K562 (cell line): Measurements from ENCODE around the gene ERN1. TPM values are rescaled to one million over a fixed set of nuclear protein-coding genes. Genes with fewer than 3 reads are reported as not detected.

Experiments used
- CBFB ChIP-seq: sonication (generic); formaldehyde crosslinking; IDR thresholded peaks from 2 replicates; pipeline ENCODE4 v1.4.0; 2020; ENCODE audit warnings: mild to moderate bottlenecking, missing genetic modification reagents
- E2F3 ChIP-seq: fragments of 250-450 bp; sonication (Bioruptor Pico); IDR thresholded peaks from 2 replicates; pipeline ENCODE4 v1.4.0; 2020; ENCODE audit warnings: mild to moderate bottlenecking
- HDGF ChIP-seq: fragments of 450-650 bp; IDR thresholded peaks from 2 replicates; pipeline ENCODE4 v1.6.1; 2016
- HNRNPH1 ChIP-seq: fragments of 200-400 bp; formaldehyde crosslinking; optimal IDR thresholded peaks from 2 replicates; pipeline ENCODE3; 2017; ENCODE audit warnings: low read depth, mild to moderate bottlenecking, low read length, moderate library complexity
- HNRNPLL ChIP-seq: fragments of 200-400 bp; formaldehyde crosslinking; IDR thresholded peaks from 2 replicates; pipeline ENCODE4 v1.6.1; 2017; ENCODE audit warnings: low read length, low read depth, mild to moderate bottlenecking; ENCODE audit not compliant: poor library complexity, severe bottlenecking
- HSF4 ChIP-seq: fragments of 250-450 bp; sonication (Bioruptor Pico); IDR thresholded peaks from 2 replicates; pipeline ENCODE4 v2.1.2; 2022; ENCODE audit warnings: mild to moderate bottlenecking, moderate library complexity, borderline replicate concordance
- NR0B1 ChIP-seq: fragments of 450-650 bp; IDR thresholded peaks from one replicate; pipeline ENCODE4 v1.6.1; 2018; ENCODE audit warnings: mild to moderate bottlenecking, moderate library complexity; ENCODE audit not compliant: partially characterized antibody
- POLR2AphosphoS5 ChIP-seq: IDR thresholded peaks from 2 replicates; pipeline ENCODE4 v1.6.1; 2011; ENCODE audit warnings: mild to moderate bottlenecking, low read depth, low read length, moderate library complexity; ENCODE audit not compliant: control insufficient read depth, insufficient read depth
- PRPF4 ChIP-seq: fragments of 200-400 bp; formaldehyde crosslinking; IDR thresholded peaks from one replicate; pipeline ENCODE4 v1.6.1; 2017; ENCODE audit warnings: low read length, low read depth, mild to moderate bottlenecking; ENCODE audit not compliant: insufficient read depth, poor library complexity, severe bottlenecking
- SMARCE1 ChIP-seq: fragments of 450-650 bp; IDR thresholded peaks from 2 replicates; pipeline ENCODE4 v1.7.1; 2016; ENCODE audit warnings: mild to moderate bottlenecking
- SP1 ChIP-seq: sonication (generic); formaldehyde crosslinking; IDR thresholded peaks from 2 replicates; pipeline ENCODE4 v1.8.1; 2022; ENCODE audit warnings: mild to moderate bottlenecking, missing genetic modification reagents
- TAF1 ChIP-seq: IDR thresholded peaks from 2 replicates; pipeline ENCODE4 v1.6.1; 2011; ENCODE audit warnings: mild to moderate bottlenecking, low read length, moderate library complexity; ENCODE audit not compliant: insufficient read depth, control insufficient read depth, severe bottlenecking; ENCODE audit errors: extremely low read depth
- TEAD1 ChIP-seq, 2 experiments: fragments of 450-650 bp in 1 of 2; sonication (generic) in 1 of 2; formaldehyde crosslinking; IDR thresholded peaks; 2 replicates each; pipeline versions ENCODE4 v1.4.0 to v1.8.0; 2020 to 2022; ENCODE audit warnings: mild to moderate bottlenecking in 2 of 2, missing genetic modification reagents in 1 of 2
- ZBTB26 ChIP-seq: fragments of 450-650 bp; formaldehyde crosslinking; IDR thresholded peaks from 2 replicates; pipeline ENCODE4 v1.4.0; 2022; ENCODE audit warnings: missing genetic modification characterization
- ZZZ3 ChIP-seq: fragments of 450-650 bp; IDR thresholded peaks from 2 replicates; pipeline ENCODE4 v1.6.1; 2016; ENCODE audit warnings: antibody characterized with exemption, mild to moderate bottlenecking, moderate library complexity
- polyA plus RNA-seq, 8 experiments: library from polyadenylated mRNA; depleted of rRNA in 4 of 8; stranded (reverse) in 5 of 8; unstranded in 3 of 8; fragments of >200 nt; fragmentation: Nextera tagmentation in 2 of 8; fragmentation: Illumina TruSeq in 1 of 8; extraction: Ambion mirVana in 2 of 8; extraction: Trizol in 1 of 8; gene quantifications; 2 replicates each; pipeline versions ENCODE4 v1.2.1 to v1.2.3, GENCODE V29; 2011 to 2014; ENCODE audit warnings: inconsistent platforms in 1 of 8, missing spikeins in 1 of 8
- total RNA-seq, 7 experiments: library from RNA; depleted of rRNA in 6 of 7; stranded (reverse); fragments of >200 nt in 6 of 7; fragmentation: Illumina TruSeq in 2 of 7; extraction: Trizol in 2 of 7; gene quantifications; 2 replicates each; pipeline versions ENCODE4 v1.2.1 to v1.2.3, GENCODE V29; 2011 to 2021; ENCODE audit warnings: low replicate concordance in 1 of 7
- TF ChIP-seq, protein P1 (sequence below), 2 experiments: fragments of 450-650 bp in 1 of 2; IDR thresholded peaks; 2 replicates each; pipeline ENCODE4 v1.6.1; 2011 to 2017; ENCODE audit warnings: low read depth in 2 of 2, antibody characterized with exemption in 1 of 2, borderline replicate concordance in 1 of 2, low read length in 1 of 2, mild to moderate bottlenecking in 1 of 2, mixed read lengths in 1 of 2; ENCODE audit not compliant: control insufficient read depth in 1 of 2
- TF ChIP-seq, protein P2 (sequence below): fragments of 250-450 bp; sonication (Bioruptor Pico); IDR thresholded peaks from 2 replicates; pipeline ENCODE4 v1.8.0; 2021; ENCODE audit warnings: borderline replicate concordance, mild to moderate bottlenecking, moderate library complexity; ENCODE audit not compliant: poor library complexity, severe bottlenecking

ERN1 gene
- total and polyA plus RNA-seq, 9 of the 15 experiments (the other 6 are each of a cell fraction or from before 2014, with no cell fraction given): 2.1 to 22.5 (median 7.3) TPM

- TF ChIP-seq, protein P1, sequence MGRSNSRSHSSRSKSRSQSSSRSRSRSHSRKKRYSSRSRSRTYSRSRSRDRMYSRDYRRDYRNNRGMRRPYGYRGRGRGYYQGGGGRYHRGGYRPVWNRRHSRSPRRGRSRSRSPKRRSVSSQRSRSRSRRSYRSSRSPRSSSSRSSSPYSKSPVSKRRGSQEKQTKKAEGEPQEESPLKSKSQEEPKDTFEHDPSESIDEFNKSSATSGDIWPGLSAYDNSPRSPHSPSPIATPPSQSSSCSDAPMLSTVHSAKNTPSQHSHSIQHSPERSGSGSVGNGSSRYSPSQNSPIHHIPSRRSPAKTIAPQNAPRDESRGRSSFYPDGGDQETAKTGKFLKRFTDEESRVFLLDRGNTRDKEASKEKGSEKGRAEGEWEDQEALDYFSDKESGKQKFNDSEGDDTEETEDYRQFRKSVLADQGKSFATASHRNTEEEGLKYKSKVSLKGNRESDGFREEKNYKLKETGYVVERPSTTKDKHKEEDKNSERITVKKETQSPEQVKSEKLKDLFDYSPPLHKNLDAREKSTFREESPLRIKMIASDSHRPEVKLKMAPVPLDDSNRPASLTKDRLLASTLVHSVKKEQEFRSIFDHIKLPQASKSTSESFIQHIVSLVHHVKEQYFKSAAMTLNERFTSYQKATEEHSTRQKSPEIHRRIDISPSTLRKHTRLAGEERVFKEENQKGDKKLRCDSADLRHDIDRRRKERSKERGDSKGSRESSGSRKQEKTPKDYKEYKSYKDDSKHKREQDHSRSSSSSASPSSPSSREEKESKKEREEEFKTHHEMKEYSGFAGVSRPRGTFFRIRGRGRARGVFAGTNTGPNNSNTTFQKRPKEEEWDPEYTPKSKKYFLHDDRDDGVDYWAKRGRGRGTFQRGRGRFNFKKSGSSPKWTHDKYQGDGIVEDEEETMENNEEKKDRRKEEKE (IDR thresholded peaks at IDR 0.05; ENCODE audit: borderline replicate concordance in 1 of 2, control insufficient read depth in 1 of 2, low read depth in 2 of 2, low read length in 1 of 2): no peak
- no peak for TF ChIP-seq SP1 (CRISPR knock-in tag)
- peak; percentile 34; the same call in 1 of the 2 replicates for TF ChIP-seq SMARCE1
- no peak for TF ChIP-seq PRPF4
- no peak for TF ChIP-seq TAF1
- TF ChIP-seq ZBTB26 (CRISPR knock-in tag): no peak
- TF ChIP-seq E2F3 (CRISPR knock-in tag): no peak
- TF ChIP-seq, protein P2, sequence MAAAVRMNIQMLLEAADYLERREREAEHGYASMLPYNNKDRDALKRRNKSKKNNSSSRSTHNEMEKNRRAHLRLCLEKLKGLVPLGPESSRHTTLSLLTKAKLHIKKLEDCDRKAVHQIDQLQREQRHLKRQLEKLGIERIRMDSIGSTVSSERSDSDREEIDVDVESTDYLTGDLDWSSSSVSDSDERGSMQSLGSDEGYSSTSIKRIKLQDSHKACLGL (CRISPR knock-in tag): no peak
- TF ChIP-seq ZZZ3: no peak
- TF ChIP-seq HNRNPLL: no peak
- TF ChIP-seq HNRNPH1: no peak
- no peak for TF ChIP-seq POLR2AphosphoS5
- no peak for TF ChIP-seq HDGF
- no peak for TF ChIP-seq CBFB (CRISPR knock-in tag)
- TF ChIP-seq TEAD1 (CRISPR knock-in tag; IDR thresholded peaks at IDR 0.05): peak in 1 of 2 experiments; percentile 71; a peak in 2 of 4 replicates
- TF ChIP-seq HSF4 (CRISPR knock-in tag): no peak
- no peak for TF ChIP-seq NR0B1
Observed at GRCh38 chr17:64073771-64074703, 55.9 kb downstream of the ERN1 start (continued).
